Endothelial cell of umbilical vein (primary cell): ENCODE results near the gene LRRC8C. TPM values are rescaled to one million over a fixed set of nuclear protein-coding genes. Genes with fewer than 3 reads are reported as not detected.

Source experiments
- BruUV-seq: library from RNA; stranded (reverse); fragments of 400-500 nt; replicated peaks from 2 replicates; lab custom pipeline; 2021; lab: Mats Ljungman, UMichigan
- CTCF ChIA-PET: fragments of 300-600, 350-600 bp; sonication (Branson Sonifier 250); formaldehyde crosslinking; loops from one replicate; lab custom pipeline; 2021; ENCODE audit warnings: antibody characterized with exemption, inconsistent platforms; lab: Charles Lee
- POLR2A ChIA-PET: fragments of 300-600, 350-600 bp; sonication (Branson Sonifier 250); formaldehyde crosslinking; loops from one replicate; lab custom pipeline; 2021; ENCODE audit warnings: antibody characterized with exemption, inconsistent platforms; lab: Charles Lee
- DNase-seq: peaks from one replicate; pipeline ENCODE4 v3.0.0-alpha.2; 2011; ENCODE audit warnings: low read depth, low spot score
- FAIRE-seq: peaks from 2 replicates; lab custom pipeline; 2011; peaks lifted over from hg19 to GRCh38; lab: Jason Lieb, UNC
- H2AFZ ChIP-seq: 2 replicates; pipeline ENCODE4 v1.6.0; 2012; ENCODE audit warnings: low read depth, low read length, control low read depth, inconsistent platforms
- H3K27ac ChIP-seq: 2 replicates; pipeline ENCODE4 v1.5.1; 2011; ENCODE audit warnings: low read depth, mild to moderate bottlenecking, control low read depth, low read length, moderate library complexity; ENCODE audit not compliant: insufficient read depth
- H3K27me3 ChIP-seq, 2 experiments: 2 replicates each; pipeline versions ENCODE4 v1.6.0 to v1.6.1; 2011; ENCODE audit warnings: low read length in 2 of 2, mixed read lengths in 1 of 2; ENCODE audit not compliant: control insufficient read depth in 2 of 2, insufficient read depth in 2 of 2
- H3K36me3 ChIP-seq, 2 experiments: 2 replicates in 1 of 2; 3 replicates in 1 of 2; pipeline ENCODE4 v1.5.1; 2011; ENCODE audit warnings: low read length in 2 of 2, mild to moderate bottlenecking in 1 of 2, moderate library complexity in 1 of 2; ENCODE audit not compliant: control insufficient read depth in 2 of 2, insufficient read depth in 2 of 2; ENCODE audit errors: extremely low read depth in 1 of 2
- H3K4me1 ChIP-seq: 3 replicates; pipeline ENCODE4 v1.5.1; 2011; ENCODE audit warnings: mild to moderate bottlenecking, low read length; ENCODE audit not compliant: control insufficient read depth, insufficient read depth; ENCODE audit errors: extremely low read depth
- H3K4me2 ChIP-seq: 2 replicates; pipeline ENCODE4 v1.6.1; 2011; ENCODE audit warnings: low read length, control low read depth, mixed read lengths; ENCODE audit not compliant: insufficient read depth
- H3K4me3 ChIP-seq, 3 experiments: fragments of 200-600 bp in 1 of 3; sonication (generic), shearing (Covaris generic) in 1 of 3; replicated peaks in 1 of 3; 2 replicates each; pipeline ENCODE4 v1.5.1; 2011 to 2016; ENCODE audit warnings: control low read depth in 3 of 3, low read length in 3 of 3, mild to moderate bottlenecking in 2 of 3, inconsistent platforms in 1 of 3, low read depth in 1 of 3, moderate library complexity in 1 of 3; ENCODE audit not compliant: insufficient read depth in 1 of 3
- H3K79me2 ChIP-seq: 2 replicates; pipeline ENCODE4 v1.6.0; 2012; ENCODE audit warnings: low read length, inconsistent platforms; ENCODE audit not compliant: control insufficient read depth, insufficient read depth
- H3K9ac ChIP-seq: replicated peaks from 2 replicates; pipeline ENCODE3; 2011; ENCODE audit warnings: low read length, control low read depth; ENCODE audit not compliant: insufficient read depth; ENCODE audit errors: extremely low read depth
- H3K9me1 ChIP-seq: replicated peaks from 3 replicates; pipeline ENCODE4 v1.6.0; 2011; ENCODE audit warnings: mild to moderate bottlenecking, low read length; ENCODE audit not compliant: control insufficient read depth, insufficient read depth; ENCODE audit errors: extremely low read depth
- H3K9me3 ChIP-seq: replicated peaks from 2 replicates; pipeline ENCODE4 v1.5.1; 2012; ENCODE audit warnings: low read length, inconsistent platforms; ENCODE audit not compliant: control insufficient read depth, insufficient read depth
- H4K20me1 ChIP-seq: replicated peaks from 2 replicates; pipeline ENCODE3; 2011; ENCODE audit warnings: mild to moderate bottlenecking, low read length; ENCODE audit not compliant: control insufficient read depth, insufficient read depth; ENCODE audit errors: extremely low read depth
- CTCF ChIP-seq, 2 donors: IDR thresholded peaks; 1 replicate in 1 of 2; 2 replicates in 1 of 2; pipeline ENCODE4 v1.5.1; 2011; ENCODE audit warnings: low read length in 2 of 2, mild to moderate bottlenecking in 2 of 2, moderate library complexity in 2 of 2, control low read depth in 1 of 2, inconsistent platforms in 1 of 2, low read depth in 1 of 2; ENCODE audit not compliant: insufficient read depth in 1 of 2; ENCODE audit errors: extremely low read depth in 1 of 2
- EZH2 ChIP-seq: IDR thresholded peaks from 2 replicates; pipeline ENCODE4 v1.6.1; 2012; ENCODE audit warnings: borderline replicate concordance, low read depth, mild to moderate bottlenecking, moderate library complexity, low read length, inconsistent platforms; ENCODE audit not compliant: severe bottlenecking
- FOS ChIP-seq: IDR thresholded peaks from 2 replicates; pipeline ENCODE4 v1.6.1; 2011; ENCODE audit warnings: mild to moderate bottlenecking, low read length, moderate library complexity, borderline replicate concordance; ENCODE audit not compliant: insufficient read depth
- GATA2 ChIP-seq: IDR thresholded peaks from 2 replicates; pipeline ENCODE4 v1.7.0; 2011; ENCODE audit warnings: low read depth, mild to moderate bottlenecking, moderate library complexity, mixed read lengths, low read length; ENCODE audit not compliant: insufficient read length, insufficient read depth
- JUN ChIP-seq: IDR thresholded peaks from 2 replicates; pipeline ENCODE4 v1.6.1; 2011; ENCODE audit warnings: borderline replicate concordance, low read depth; ENCODE audit not compliant: insufficient read length, insufficient read depth
- MAX ChIP-seq: IDR thresholded peaks from 2 replicates; pipeline ENCODE4 v1.6.1; 2011; ENCODE audit not compliant: insufficient read depth, insufficient read length
- POLR2A ChIP-seq: IDR thresholded peaks from 2 replicates; pipeline ENCODE4 v1.6.1; 2012; ENCODE audit warnings: low read depth, mild to moderate bottlenecking, control low read depth, low read length
- POLR2AphosphoS5 ChIP-seq: IDR thresholded peaks from 2 replicates; pipeline ENCODE4 v1.6.1; 2012; ENCODE audit warnings: low read depth, mild to moderate bottlenecking, control low read depth, low read length, moderate library complexity; ENCODE audit not compliant: insufficient read depth
- dilution Hi-C: fragments of 300-500 bp; cut with MboI; formaldehyde crosslinking; loops from one replicate; pipeline ENCODE4 v1.15.0; 2019; ENCODE audit warnings: low sequenced_read_pairs; ENCODE audit not compliant: extremely low pct_ligation_motif_present
- intact Hi-C: fragments of 100-400 bp; cut with micrococcal nuclease; formaldehyde crosslinking; loops from one replicate; pipeline ENCODE4 v1.10.0; 2022
- polyA plus RNA-seq, 4 experiments: library from polyadenylated mRNA; depleted of rRNA in 3 of 4; stranded (reverse) in 3 of 4; unstranded in 1 of 4; fragments of >200 nt; gene quantifications; 2 replicates each; pipeline versions ENCODE4 v1.2.1 to v1.2.3, GENCODE V29; 2011 to 2012; ENCODE audit warnings: missing spikeins in 1 of 4
- total RNA-seq: library from RNA; stranded (reverse); gene quantifications from 2 replicates; pipeline ENCODE4 v1.2.3, GENCODE V29; 2021

Gene LRRC8C
- total and polyA plus RNA-seq, 2 donors (not counting 3 experiments of a cell fraction or from before 2014, with no cell fraction given) = 33.6 to 51.5 TPM

- peaks cover 97% of the 10 kb centered on the region for H3K79me2 ChIP-seq
- no peaks in the 10 kb centered on the region for H3K9me3 ChIP-seq
- BruUV-seq = no TSS peak
- peak; percentile 27 for DNase-seq
- FAIRE-seq = no peak
- peaks cover 51% of the 10 kb centered on the region for H3K4me1 ChIP-seq
- H3K4me2 ChIP-seq = no peak overlapping the region
- H3K36me3 ChIP-seq = peaks cover 0 to 3% of the 10 kb centered on the region in 2 experiments
- no peaks in the 10 kb centered on the region for H3K27me3 ChIP-seq
- CTCF ChIA-PET = interaction anchor here (1.0 to 2.9 kb wide), 3 partner anchors 11 to 93 kb away, joined by 3 to 21 read pairs (median 3); no protein-coding TSS in a partner anchor
- no peak overlapping the region for H3K4me3 ChIP-seq
- no peak overlapping the region for H3K9ac ChIP-seq
- H3K27ac ChIP-seq = no peak overlapping the region
- intact Hi-C loops = no loop called here
- POLR2A ChIA-PET = no interaction called here
- no peak overlapping the region for H2AFZ ChIP-seq
- peaks cover 35% of the 10 kb centered on the region for H4K20me1 ChIP-seq
- dilution Hi-C loops = no loop called here
- H3K9me1 ChIP-seq = no peaks in the 10 kb centered on the region
- TF ChIP-seq EZH2 (no peak), POLR2A (no peak), MAX (no peak), POLR2AphosphoS5 (no peak), FOS (peak; percentile 33), CTCF (IDR thresholded peaks at IDR 0.05; ENCODE audit: extremely low read depth in 1 of 2, insufficient read depth in 1 of 2, low read depth in 1 of 2, low read length in 2 of 2) (no peak), JUN (no peak), GATA2 (no peak)
These were observed 37.2 kb downstream of the LRRC8C start for GRCh38 chr1:89670163-89670562.
